Immature natural killer cell (primary cell): ENCODE data around the gene TMPRSS11B. TPM values are rescaled to one million over a fixed set of nuclear protein-coding genes. Genes with fewer than 3 reads are reported as not detected.
"Not testable (repeated sequence)": the region's sequence is repeated elsewhere in the genome, so short reads cannot be mapped to it uniquely, and the experiment has no call there.

ENCODE experiments used
- DNase-seq, 3 donors: peaks; one replicate each; pipeline ENCODE4 v3.0.0; 2022; ENCODE audit warnings: mixed read lengths in 1 of 3
- H3K27ac Mint-ChIP-seq, 6 donors: one replicate each; pipeline ENCODE4 v1.8.0; 2020; ENCODE audit warnings: mixed read lengths in 6 of 6, mild to moderate bottlenecking in 5 of 6, inconsistent platforms in 4 of 6, moderate library complexity in 3 of 6
- H3K27me3 Mint-ChIP-seq, 3 donors: one replicate each; pipeline ENCODE4 v1.8.0; 2020 to 2021; ENCODE audit warnings: low read depth in 3 of 3, mild to moderate bottlenecking in 3 of 3, mixed read lengths in 3 of 3, moderate library complexity in 3 of 3, inconsistent platforms in 1 of 3
- H3K36me3 Mint-ChIP-seq, 3 donors: one replicate each; pipeline ENCODE4 v1.8.0; 2020; ENCODE audit warnings: mixed read lengths in 3 of 3, inconsistent platforms in 2 of 3, mild to moderate bottlenecking in 2 of 3
- H3K4me1 Mint-ChIP-seq, 2 donors: one replicate each; pipeline ENCODE4 v1.8.0; 2020; ENCODE audit warnings: inconsistent platforms in 2 of 2, mild to moderate bottlenecking in 2 of 2, mixed read lengths in 2 of 2, moderate library complexity in 1 of 2
- H3K4me3 Mint-ChIP-seq, 5 donors: one replicate each; pipeline ENCODE4 v1.8.0; 2020; ENCODE audit warnings: mild to moderate bottlenecking in 5 of 5, mixed read lengths in 5 of 5, inconsistent platforms in 3 of 5, moderate library complexity in 3 of 5
- H3K9me3 Mint-ChIP-seq, 6 donors: one replicate each; pipeline ENCODE4 v1.8.0; 2020; ENCODE audit warnings: mild to moderate bottlenecking in 6 of 6, mixed read lengths in 6 of 6, inconsistent platforms in 4 of 6, moderate library complexity in 3 of 6
- polyA plus RNA-seq, 3 donors: library from polyadenylated mRNA; unstranded; fragments of 300-500 nt; fragmentation: Illumina TruSeq; gene quantifications; one replicate each; pipeline ENCODE4 v1.2.3, GENCODE V29; 2021

TMPRSS11B gene
- polyA plus RNA-seq, 3 donors from 2014 or later: not detected

DNA sequence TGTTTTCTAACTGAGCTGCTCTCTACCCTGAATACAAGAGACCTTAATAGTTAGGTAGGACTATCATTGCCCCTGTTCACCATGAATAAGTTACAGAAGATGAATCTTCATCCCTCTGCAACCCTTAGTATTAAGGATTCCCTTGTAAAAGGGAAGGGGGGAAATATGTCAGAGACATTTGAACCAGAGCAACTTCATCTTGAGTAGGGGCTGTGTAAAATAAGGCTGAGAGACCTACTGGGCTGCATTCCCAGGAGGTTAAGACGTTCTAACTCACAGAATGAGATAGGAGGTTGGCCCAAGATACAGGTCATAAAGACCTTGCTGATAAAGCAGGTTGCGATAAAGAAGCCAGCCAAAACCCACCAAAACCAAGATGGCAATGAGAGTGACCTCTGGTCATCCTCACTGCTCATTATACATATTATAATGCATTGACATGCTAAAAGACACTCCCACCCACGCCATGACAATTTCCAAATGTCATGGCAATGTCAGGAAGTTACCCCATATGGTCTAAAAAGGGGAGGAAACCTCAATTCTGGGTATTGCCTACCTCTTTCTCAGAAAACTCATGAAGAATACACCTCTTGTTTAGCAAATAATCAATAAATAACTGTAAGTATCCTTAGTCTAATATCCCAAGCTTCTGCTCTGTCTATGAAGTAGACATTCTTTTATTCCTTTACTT, 19.5 kb upstream of the TMPRSS11B start:
- peaks cover 0 to 5% (median 0%) of the 10 kb centered on the region in 3 donors for H3K36me3 Mint-ChIP-seq
- H3K4me1 Mint-ChIP-seq: peaks cover 34 to 43% of the 10 kb centered on the region in 2 donors
- DNase-seq: no peak
- peak overlapping the region in 4 of 5 donors; percentile 20 to 72 (median 46) for H3K4me3 Mint-ChIP-seq
- H3K27me3 Mint-ChIP-seq: no peaks in the 10 kb centered on the region
- peak overlapping the region; percentile 28 to 74 (median 62) for H3K27ac Mint-ChIP-seq
- H3K9me3 Mint-ChIP-seq: no peaks in the 10 kb centered on the region

DNA sequence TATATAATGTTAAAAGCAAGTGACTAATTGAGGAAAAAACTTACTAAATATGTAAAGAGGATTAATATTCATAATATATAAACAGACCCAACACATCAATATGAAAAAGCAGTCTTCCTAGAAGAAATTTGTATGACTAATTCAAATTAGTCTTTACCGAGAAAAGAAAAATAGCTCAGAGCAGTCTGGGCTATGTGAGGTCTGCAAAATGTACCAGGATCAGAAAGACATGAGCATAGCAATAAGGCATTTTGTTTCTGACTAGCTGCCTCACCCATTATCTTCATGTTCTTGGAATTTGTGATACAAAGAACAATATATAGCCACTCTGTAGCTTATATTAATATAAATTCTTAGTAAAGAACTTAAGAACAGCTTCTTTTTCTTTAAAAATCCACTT, 13.7 kb upstream of the TMPRSS11B start:
- Mint-ChIP-seq H3K4me1 (peaks cover 0 to 2% of the 10 kb centered on the region in 2 donors), H3K27ac (no peak overlapping the region), H3K4me3 (no peak overlapping the region), H3K36me3 (peaks cover 0 to 5% (median 0%) of the 10 kb centered on the region in 3 donors), H3K27me3 (peaks cover 0 to 2% (median 0%) of the 10 kb centered on the region in 3 donors), H3K9me3 (no peaks in the 10 kb centered on the region)
- DNase-seq: no peak

DNA sequence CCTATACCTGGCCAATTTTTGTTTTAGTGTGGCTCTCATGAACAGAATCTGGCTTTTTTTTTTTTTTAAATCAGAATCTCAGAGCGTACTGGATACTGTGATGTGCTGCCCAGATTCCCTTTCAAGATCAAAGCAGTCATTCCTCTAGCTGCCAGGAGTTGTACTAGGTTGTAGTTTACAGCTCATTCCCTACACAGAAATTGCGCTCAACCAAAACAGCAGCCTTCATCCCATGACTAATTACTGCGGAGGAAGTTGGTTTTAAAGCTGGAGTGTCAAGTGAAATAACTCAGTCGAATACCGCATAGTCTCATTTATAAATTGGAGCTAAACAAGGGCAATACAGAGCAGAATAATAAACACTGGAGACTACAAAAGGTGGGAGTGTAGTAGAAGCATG, 12.2 kb upstream of the TMPRSS11B start:
- H3K4me1 Mint-ChIP-seq: no peaks in the 10 kb centered on the region
- peaks cover 0 to 6% (median 0%) of the 10 kb centered on the region in 3 donors for H3K27me3 Mint-ChIP-seq
- H3K36me3 Mint-ChIP-seq: no peaks in the 10 kb centered on the region
- no peaks in the 10 kb centered on the region for H3K9me3 Mint-ChIP-seq
- no peak overlapping the region for H3K27ac Mint-ChIP-seq
- no peak for DNase-seq
- no peak overlapping the region for H3K4me3 Mint-ChIP-seq

DNA sequence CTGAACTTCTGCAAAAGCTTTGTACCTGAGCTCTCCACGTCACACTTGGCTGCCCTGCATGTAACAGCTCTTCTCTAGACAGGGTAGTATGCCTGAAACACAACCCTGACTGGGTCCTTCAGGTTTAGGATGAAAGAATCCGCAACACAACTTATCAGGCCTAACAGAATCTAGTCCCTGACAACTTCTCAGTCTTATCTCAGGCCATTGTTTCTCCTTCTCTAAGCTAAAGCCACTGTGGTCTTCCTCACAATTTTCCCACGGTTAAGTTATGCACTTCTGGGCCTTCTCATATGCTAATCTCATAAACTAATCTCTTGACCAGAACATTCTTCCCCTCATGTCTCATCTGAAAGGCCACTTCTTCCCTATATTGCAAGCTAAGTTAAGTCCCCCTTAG, 10.8 kb upstream of the TMPRSS11B start:
- H3K4me1 Mint-ChIP-seq: no peaks in the 10 kb centered on the region
- no peak for DNase-seq
- H3K27ac Mint-ChIP-seq: no peak overlapping the region
- no peaks in the 10 kb centered on the region for H3K9me3 Mint-ChIP-seq
- peaks cover 0 to 6% (median 6%) of the 10 kb centered on the region in 3 donors for H3K27me3 Mint-ChIP-seq
- H3K4me3 Mint-ChIP-seq: no peak overlapping the region
- H3K36me3 Mint-ChIP-seq: no peaks in the 10 kb centered on the region

DNA sequence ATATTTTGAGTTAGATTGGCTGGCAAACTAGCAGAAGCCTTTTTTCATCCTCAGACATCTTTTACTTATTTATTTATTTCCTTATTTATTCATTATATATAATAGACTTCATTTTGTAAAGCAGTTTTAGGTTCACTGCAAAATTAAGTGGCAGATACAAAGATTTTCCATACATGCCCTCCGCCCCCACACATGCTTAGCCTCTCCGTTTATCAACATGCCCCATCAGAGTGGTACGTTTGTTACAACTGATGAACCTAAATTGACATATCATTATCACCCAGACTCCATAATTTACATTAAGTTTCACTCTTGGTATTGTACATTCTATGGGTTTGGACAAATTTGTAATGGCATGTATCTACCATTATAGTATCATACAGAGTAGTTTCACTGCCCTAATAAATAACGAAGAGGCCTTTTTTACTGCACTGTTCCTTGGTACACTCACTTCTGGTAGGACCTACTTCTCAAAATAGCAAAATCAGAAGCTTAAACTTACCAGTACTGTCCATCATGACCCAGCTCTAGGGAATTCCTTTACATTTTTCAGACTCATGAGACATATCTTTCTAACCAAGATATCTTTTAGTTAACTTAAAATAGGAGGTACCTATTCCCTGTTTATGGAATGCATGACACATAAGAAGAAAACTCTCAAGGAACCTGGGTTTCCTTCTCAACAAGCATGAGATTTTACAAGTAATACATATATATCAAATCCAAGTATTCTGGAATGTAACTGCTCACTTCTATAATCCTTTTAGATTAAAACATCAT, 4.8 kb upstream of the TMPRSS11B start:
- H3K27ac Mint-ChIP-seq: no peak overlapping the region
- no peaks in the 10 kb centered on the region for H3K36me3 Mint-ChIP-seq
- DNase-seq: no peak
- H3K4me3 Mint-ChIP-seq: no peak overlapping the region
- H3K9me3 Mint-ChIP-seq: no peaks in the 10 kb centered on the region
- peaks cover 4 to 6% (median 6%) of the 10 kb centered on the region in 3 donors for H3K27me3 Mint-ChIP-seq
- H3K4me1 Mint-ChIP-seq: no peaks in the 10 kb centered on the region

DNA sequence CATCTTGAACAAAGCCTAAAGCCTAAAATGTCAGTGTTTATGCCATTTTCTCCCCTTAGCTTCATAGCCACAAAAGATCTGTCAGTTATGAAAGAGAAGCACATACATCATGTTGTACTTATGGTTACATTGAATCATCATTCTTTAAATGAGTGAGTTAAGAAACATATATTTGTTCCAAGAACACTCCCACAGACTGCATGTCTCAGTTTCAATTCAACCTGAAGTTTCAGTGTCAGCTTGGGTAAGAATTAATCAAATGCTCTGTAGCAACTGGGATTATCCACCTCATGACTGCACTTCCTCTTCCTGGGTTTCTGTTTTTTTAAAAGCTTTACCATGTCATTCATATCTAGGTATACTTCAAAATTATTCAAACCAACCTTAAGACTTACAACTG, 3.9 kb upstream of the TMPRSS11B start:
- no peak for DNase-seq
- Mint-ChIP-seq H3K27me3 (peaks cover 4 to 6% (median 6%) of the 10 kb centered on the region in 3 donors), H3K27ac (no peak overlapping the region), H3K4me1 (no peaks in the 10 kb centered on the region), H3K9me3 (no peaks in the 10 kb centered on the region), H3K36me3 (no peaks in the 10 kb centered on the region), H3K4me3 (no peak overlapping the region)

DNA sequence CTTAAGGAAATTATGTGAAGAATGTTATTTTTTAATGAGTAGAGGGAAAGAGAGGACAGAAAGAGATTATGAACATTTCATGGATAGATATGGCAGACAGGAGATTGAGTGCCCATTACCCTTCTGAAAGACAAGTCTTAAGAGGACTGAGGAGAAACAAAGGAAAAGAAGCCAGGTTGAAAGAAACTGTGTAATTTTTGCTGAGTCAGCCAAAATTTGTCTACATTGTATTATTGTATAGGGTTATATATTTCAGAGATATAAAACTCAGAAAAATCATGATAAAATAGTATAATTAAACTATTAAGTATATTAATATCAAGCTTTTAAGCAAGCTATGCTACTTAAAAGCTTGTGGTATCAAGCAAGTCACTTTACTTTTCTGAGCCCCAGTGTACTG, 4.9 kb downstream of the TMPRSS11B start:
- H3K36me3 Mint-ChIP-seq: no peaks in the 10 kb centered on the region
- DNase-seq: no peak
- H3K4me1 Mint-ChIP-seq: no peaks in the 10 kb centered on the region
- H3K4me3 Mint-ChIP-seq: no peak overlapping the region
- H3K27me3 Mint-ChIP-seq: peaks cover 4 to 12% (median 5%) of the 10 kb centered on the region in 3 donors
- H3K27ac Mint-ChIP-seq: no peak overlapping the region
- H3K9me3 Mint-ChIP-seq: no peaks in the 10 kb centered on the region

DNA sequence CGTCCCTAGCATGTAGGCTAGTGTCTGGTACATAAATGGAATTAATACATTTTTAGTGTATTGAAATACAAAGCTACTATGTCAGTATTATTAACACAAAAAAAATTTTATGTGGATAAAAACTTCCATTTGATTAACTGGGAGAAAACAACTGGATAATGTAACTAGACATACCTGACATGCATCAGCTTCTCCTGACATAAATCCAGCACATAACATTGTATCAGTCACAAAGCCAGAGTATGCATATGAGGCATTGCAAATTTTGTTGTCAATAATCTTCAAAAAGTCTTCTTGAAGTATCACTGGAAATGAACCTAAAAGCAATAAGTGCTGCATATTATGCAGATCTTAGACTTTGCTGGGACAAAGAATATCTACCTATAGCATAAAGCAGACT, 16.9 kb downstream of the TMPRSS11B start:
- no peak for DNase-seq
- Mint-ChIP-seq H3K36me3 (no peaks in the 10 kb centered on the region), H3K9me3 (peaks cover 0 to 3% (median 0%) of the 10 kb centered on the region in 6 donors), H3K27ac (no peak overlapping the region), H3K4me3 (no peak overlapping the region), H3K27me3 (peaks cover 0 to 2% (median 0%) of the 10 kb centered on the region in 3 donors), H3K4me1 (no peaks in the 10 kb centered on the region)

DNA sequence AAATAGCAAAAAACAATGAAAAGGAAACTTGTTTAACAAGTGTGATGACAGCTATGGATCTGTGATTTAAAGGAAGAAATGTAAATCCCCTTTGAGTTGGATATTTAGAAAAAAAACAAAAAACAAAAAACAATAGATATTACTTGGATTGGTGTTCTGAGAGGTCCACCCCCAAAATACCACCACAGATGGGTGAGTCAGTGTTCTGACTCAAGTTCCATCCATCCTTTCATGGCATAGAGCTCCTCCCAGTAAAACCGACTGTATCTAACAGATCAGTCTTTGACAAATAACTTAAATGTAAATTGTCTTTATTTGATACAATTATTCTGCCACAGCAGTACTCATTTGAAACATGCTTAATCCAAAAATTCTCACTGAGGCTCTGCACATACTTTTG, 27.4 kb downstream of the TMPRSS11B start:
- Mint-ChIP-seq H3K36me3 (no peaks in the 10 kb centered on the region), H3K27me3 (peaks cover 2 to 13% (median 7%) of the 10 kb centered on the region in 3 donors), H3K4me1 (peaks cover 6 to 10% of the 10 kb centered on the region in 2 donors), H3K9me3 (peaks cover 0 to 2% (median 0%) of the 10 kb centered on the region in 6 donors), H3K4me3 (no peak overlapping the region), H3K27ac (no peak overlapping the region)
- no peak for DNase-seq

DNA sequence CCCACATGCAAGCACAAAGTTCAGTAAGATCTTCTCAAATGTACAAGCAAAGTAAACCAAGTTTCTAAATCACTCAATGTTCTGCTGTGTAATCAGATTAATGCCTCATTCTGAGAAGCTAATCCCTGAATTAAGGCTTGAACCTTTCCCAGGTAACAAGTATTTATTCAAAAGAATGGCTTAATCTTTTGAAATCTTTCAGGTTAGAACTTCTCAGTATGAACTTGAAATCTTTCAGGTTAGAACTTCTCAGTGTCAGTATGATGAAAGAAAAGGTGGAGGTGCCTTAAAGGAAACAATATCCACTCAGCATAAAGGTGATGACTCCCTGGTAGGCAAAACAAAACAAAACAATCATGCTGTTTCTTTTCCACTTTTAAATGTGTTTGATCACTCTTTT, 29.0 kb downstream of the TMPRSS11B start:
- Mint-ChIP-seq H3K4me3 (no peak overlapping the region), H3K9me3 (peaks cover 0 to 2% (median 0%) of the 10 kb centered on the region in 6 donors), H3K27me3 (peaks cover 2 to 12% (median 7%) of the 10 kb centered on the region in 3 donors), H3K27ac (no peak overlapping the region), H3K36me3 (no peaks in the 10 kb centered on the region), H3K4me1 (peaks cover 6 to 10% of the 10 kb centered on the region in 2 donors)
- DNase-seq: no peak

DNA sequence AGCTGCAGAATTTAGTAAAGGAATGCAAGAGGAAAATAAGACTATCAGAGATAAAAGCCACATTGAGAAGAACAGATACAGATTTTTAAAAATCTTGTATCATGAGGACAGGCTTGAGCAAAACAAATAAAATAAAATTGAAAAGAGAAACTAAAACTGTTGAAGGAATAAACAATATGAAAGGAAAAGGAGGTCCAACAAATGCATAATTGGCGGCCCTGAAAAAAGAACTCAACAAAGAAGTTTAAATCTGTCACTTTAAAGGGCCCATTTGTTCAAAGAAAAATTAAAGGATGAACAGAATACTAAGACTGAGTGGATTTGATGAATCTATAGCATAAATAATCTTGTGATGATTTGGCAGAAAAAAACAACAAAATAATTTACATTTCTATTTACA, 36.5 kb downstream of the TMPRSS11B start:
- Mint-ChIP-seq H3K4me3 (no peak overlapping the region), H3K9me3 (peaks cover 21 to 33% (median 23%) of the 10 kb centered on the region in 6 donors), H3K36me3 (peaks cover 0 to 4% (median 0%) of the 10 kb centered on the region in 3 donors), H3K4me1 (no peaks in the 10 kb centered on the region), H3K27me3 (peaks cover 2 to 4% (median 3%) of the 10 kb centered on the region in 3 donors), H3K27ac (no peak overlapping the region)
- no peak for DNase-seq

DNA sequence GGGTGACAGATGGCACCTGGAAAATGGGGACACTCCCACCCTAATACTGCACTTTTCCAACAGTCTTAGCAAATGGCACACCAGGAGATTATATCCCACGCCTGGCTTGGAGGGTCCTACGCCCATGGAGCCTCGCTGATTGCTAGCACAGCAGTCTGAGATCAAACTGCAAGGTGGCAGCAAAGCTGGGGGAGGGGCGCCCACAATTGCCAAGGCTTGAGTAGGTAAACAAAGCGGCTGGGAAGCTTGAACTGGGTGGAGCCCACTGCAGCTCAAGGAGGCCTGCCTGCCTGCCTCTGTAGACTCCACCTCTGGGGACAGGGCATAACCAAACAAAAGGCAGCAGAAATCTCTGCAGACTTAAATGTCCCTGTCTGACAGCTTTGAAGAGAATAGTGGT, 51.2 kb downstream of the TMPRSS11B start:
- not testable (repeated sequence) for H3K36me3 Mint-ChIP-seq, H3K9me3 Mint-ChIP-seq, DNase-seq, H3K4me1 Mint-ChIP-seq, H3K27me3 Mint-ChIP-seq, H3K27ac Mint-ChIP-seq, H3K4me3 Mint-ChIP-seq

DNA sequence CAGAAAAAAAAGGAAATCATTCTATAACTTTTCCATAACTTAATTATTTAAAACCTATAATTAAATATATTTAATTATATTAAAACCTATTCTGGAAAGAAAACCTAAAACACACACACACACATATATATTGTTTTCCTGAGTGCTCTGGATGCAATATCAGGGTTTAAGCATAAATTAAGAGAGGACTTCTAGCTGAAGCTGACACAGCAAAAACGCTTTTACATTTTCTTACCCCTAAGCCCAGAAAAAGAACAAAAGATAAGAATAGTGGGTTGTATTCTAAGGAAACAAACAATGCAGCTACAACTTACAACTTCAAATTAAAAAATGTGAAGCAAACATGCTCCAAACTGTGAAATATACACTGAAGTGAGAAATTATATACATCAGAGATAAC, 52.3 kb downstream of the TMPRSS11B start:
- no peaks in the 10 kb centered on the region for H3K36me3 Mint-ChIP-seq
- no peaks in the 10 kb centered on the region for H3K4me1 Mint-ChIP-seq
- peaks cover 0 to 2% (median 0%) of the 10 kb centered on the region in 6 donors for H3K9me3 Mint-ChIP-seq
- H3K27me3 Mint-ChIP-seq: peaks cover 0 to 3% (median 2%) of the 10 kb centered on the region in 3 donors
- no peak overlapping the region for H3K4me3 Mint-ChIP-seq
- no peak overlapping the region for H3K27ac Mint-ChIP-seq
- no peak for DNase-seq

DNA sequence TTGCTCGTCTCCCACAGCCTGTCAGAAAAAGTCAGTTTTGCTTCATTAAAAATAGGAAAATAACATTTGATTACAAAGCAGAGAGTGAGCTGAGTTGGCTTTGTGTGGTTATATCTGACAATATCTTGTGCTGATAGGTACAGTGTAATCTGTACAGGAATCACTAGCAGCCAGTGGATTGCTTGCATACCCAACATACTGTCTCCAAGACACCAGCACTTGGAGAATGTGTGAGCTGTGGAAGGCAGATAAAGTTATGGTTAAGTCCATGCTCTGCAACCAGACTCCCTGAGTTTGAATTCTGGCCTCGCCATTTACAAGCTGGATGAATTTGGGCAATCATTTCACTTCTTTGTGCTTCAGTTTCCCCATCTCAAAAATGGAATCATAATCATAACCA, 58.3 kb downstream of the TMPRSS11B start:
- DNase-seq: no peak
- Mint-ChIP-seq H3K27ac (no peak overlapping the region), H3K27me3 (peaks cover 0 to 5% (median 2%) of the 10 kb centered on the region in 3 donors), H3K36me3 (no peaks in the 10 kb centered on the region), H3K4me3 (no peak overlapping the region), H3K9me3 (no peaks in the 10 kb centered on the region), H3K4me1 (no peaks in the 10 kb centered on the region)
